GM19455 (cell line): Measurements from ENCODE around the gene CAVIN3.

ENCODE experiments used
- ATAC-seq: cut with Tn5 transposase; IDR thresholded peaks from one replicate; pipeline ENCODE4 v1.9.1; 2021; ENCODE audit not compliant: unreplicated experiment

Gene CAVIN3

GRCh38 chr11:6271598-6271997 is 48.7 kb downstream of the CAVIN3 start:
- ATAC-seq, result no peak

- no peak for ATAC-seq
These were observed 49.6 kb downstream of the CAVIN3 start for GRCh38 chr11:6270584-6271246.

GRCh38 chr11:6269994-6270393 is 50.3 kb downstream of the CAVIN3 start:
- ATAC-seq, result no peak
